ENCODE data around the gene MAML1.

DNA sequence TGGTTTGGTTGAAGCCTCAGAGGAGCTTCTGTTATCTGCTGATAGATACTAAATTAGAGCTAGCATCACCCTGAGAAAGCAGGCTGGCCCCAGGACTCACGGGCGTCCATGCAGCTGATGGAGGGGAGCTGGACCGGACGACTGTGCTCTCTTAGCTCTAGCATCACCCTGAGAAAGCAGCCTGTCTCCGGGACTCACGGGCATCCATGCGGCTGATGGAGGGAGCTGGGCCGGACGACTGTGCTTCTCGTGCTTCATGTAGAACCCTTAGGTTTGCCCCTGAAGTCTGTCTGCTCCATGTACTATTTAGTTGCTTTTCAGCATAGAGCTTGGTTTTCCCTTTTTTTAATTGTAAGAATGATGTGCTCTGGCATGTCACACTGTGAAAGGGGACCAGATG is 44.8 kb downstream of the MAML1 start:
- TF ChIP-seq, protein P1, sequence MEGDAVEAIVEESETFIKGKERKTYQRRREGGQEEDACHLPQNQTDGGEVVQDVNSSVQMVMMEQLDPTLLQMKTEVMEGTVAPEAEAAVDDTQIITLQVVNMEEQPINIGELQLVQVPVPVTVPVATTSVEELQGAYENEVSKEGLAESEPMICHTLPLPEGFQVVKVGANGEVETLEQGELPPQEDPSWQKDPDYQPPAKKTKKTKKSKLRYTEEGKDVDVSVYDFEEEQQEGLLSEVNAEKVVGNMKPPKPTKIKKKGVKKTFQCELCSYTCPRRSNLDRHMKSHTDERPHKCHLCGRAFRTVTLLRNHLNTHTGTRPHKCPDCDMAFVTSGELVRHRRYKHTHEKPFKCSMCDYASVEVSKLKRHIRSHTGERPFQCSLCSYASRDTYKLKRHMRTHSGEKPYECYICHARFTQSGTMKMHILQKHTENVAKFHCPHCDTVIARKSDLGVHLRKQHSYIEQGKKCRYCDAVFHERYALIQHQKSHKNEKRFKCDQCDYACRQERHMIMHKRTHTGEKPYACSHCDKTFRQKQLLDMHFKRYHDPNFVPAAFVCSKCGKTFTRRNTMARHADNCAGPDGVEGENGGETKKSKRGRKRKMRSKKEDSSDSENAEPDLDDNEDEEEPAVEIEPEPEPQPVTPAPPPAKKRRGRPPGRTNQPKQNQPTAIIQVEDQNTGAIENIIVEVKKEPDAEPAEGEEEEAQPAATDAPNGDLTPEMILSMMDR (IDR thresholded peaks at IDR 0.05), result no peak
- no peak for TF ChIP-seq POLR2A (IDR thresholded peaks at IDR 0.05)
